Measurements from ENCODE around the gene ATR. TPM values are rescaled to one million over a fixed set of nuclear protein-coding genes. Genes with fewer than 3 reads are reported as not detected.
"Not testable (repeated sequence)": the region's sequence is repeated elsewhere in the genome, so short reads cannot be mapped to it uniquely, and the experiment has no call there.

Gene ATR
- polyA plus RNA-seq, 6 donors from 2014 or later, result 11.2 to 21.2 (median 16.9) TPM

DNA sequence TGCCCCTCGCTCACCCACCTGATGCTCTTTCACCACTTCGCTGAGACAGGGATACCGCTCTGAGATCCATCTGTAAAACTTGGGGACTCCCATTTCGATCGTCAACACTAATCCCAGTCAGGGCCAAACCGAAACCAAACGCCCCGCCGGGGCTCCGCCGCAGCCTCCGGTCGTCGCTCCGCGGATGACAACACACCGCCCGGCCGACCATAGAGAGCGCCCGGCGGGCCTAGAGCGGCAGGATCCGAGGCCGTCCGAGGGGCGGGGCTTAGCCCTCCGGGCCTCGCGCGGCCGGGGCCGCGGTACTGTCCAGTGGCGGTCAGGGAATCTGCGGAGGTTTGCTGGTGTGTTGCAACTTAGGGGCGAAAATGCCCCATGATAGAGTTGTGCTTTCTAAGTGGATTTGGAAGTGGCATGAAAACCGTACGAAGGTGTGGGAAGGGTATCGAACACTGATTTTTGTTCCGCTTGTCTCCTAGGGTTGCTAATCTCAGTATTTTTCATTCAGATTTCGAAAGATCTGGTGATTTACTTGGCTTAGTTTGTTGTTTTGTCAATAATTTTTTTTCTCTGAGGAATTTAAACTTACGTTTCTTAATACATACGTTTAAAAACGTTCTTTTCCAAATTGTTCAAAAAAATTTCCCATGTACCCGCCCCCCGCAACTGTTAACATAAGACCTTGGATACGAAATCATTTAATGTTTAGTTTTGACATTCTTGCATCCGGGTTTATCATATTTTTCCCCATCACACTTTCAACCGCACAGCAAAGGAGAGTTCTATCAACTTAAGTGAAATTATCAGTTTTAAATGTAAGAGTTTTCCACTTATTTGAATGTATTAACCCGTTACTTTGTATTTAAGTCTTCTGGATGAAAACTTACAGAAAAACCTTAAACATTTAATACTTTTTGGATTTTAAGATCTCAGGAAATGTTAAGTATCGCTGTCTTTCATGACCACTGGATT is 130.4 kb downstream of the ATR start, which contains the start of gene XRN1:
Gene XRN1 (minus strand): TSS at position 186 of the 972 bp plus-strand sequence. CDS start 93 bp downstream, at position 93.
- peaks cover 0 to 8% of the 10 kb centered on the region in 2 donors for H3K36me3 Mint-ChIP-seq
- ATAC-seq (ENCODE audit: low read depth in 2 of 2), result peak; percentile 95 to 96
- H3K4me1 Mint-ChIP-seq, result peaks cover 32 to 54% (median 35%) of the 10 kb centered on the region in 3 donors
- H3K9me3 Mint-ChIP-seq, result no peaks in the 10 kb centered on the region
- no peaks in the 10 kb centered on the region for H3K27me3 Mint-ChIP-seq
- H3K4me3 Mint-ChIP-seq, result peak within 1 kb of the TSS; percentile 95 to 99 (median 98)
- peak within 1 kb of the TSS; percentile 98 to 100 (median 100) for H3K27ac Mint-ChIP-seq
- peak; percentile 95 for DNase-seq

DNA sequence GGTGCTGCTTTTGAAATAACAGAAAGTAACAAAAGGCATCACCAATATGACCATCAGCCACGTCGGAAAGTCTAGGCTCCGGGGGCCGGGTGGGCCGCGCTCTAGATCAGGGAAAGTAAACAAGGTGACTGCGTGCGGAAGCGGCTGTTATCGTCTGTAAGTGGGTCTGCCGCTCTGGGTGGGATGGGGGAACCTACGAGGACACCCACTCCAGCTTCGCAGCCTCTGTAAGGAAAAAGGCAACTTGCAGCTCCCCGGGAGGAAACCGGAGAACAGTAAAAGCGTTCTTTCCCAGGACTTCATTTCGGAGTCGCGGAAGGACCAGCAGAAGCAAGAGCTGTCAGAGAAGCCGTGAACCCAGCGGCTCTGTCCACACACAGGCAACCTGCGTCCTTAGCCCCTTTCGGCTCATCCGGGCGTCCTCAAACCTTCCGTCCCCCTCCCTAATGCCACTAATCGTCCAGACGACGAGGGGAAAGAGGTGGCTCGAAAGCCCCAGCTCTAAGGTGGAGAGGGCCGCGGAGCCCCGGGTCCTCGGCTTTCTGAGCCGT is 131.2 kb downstream of the ATR start:
- ATAC-seq (ENCODE audit: low read depth in 2 of 2) (peak; percentile 34 to 44), DNase-seq (peak; percentile 38)
- Mint-ChIP-seq H3K4me1 (peaks cover 36 to 62% (median 40%) of the 10 kb centered on the region in 3 donors), H3K36me3 (peaks cover 0 to 8% of the 10 kb centered on the region in 2 donors), H3K27ac (peak overlapping the region; percentile 98 to 100 (median 100)), H3K4me3 (peak overlapping the region; percentile 95 to 99 (median 98)), H3K9me3 (peaks cover 0 to 2% (median 0%) of the 10 kb centered on the region in 7 donors), H3K27me3 (no peaks in the 10 kb centered on the region)

DNA sequence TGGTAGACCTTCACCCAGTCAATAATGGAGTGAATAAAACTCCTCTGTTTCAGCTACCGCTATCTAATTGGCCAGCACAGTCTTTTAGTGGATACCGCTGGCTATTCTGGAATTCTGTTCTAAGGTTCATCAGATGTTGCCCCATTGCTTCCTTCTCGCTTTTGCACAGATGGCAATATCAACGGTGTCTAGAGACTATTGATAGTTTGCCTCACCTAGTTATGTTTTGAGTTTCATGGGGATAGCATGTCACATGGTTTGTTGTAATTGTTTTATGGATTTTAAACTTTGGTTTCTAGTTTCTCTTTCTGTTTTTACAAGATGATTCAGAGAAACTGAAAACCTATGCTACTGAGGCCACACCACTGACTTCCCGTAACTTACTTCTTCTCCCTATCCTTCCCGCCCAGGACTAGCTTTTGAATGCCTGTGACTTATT is 132.7 kb downstream of the ATR start:
- no peak for DNase-seq
- peak overlapping the region; percentile 57 to 99 (median 98) for H3K4me3 Mint-ChIP-seq

DNA sequence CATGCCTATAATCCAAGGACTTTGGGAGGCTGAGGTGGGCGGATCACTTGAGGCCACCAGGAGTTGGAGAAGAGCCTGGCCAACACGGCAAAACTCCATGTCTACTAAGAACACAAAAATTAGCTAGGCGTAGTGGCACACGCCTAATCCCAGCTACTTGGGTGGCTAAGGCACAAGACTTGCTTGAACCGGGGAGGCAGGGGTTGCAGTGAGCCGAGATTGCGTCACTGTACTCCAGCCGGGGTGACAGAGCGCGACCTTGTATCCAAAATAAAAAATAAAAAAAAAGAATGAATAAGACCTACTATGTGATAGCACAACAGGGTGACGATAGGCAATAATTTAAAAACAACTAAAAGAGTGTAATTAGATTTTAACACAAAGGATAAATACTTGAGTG is 134.2 kb downstream of the ATR start:
- peaks cover 44 to 68% (median 50%) of the 10 kb centered on the region in 3 donors for H3K4me1 Mint-ChIP-seq
- no peak for ATAC-seq (ENCODE audit: low read depth in 2 of 2)
- H3K27me3 Mint-ChIP-seq, result no peaks in the 10 kb centered on the region
- DNase-seq, result no peak
- peaks cover 0 to 8% of the 10 kb centered on the region in 2 donors for H3K36me3 Mint-ChIP-seq
- no peak overlapping the region for H3K4me3 Mint-ChIP-seq
- H3K27ac Mint-ChIP-seq, result peak overlapping the region in 2 of 6 donors; percentile 11 to 60
- peaks cover 0 to 2% (median 0%) of the 10 kb centered on the region in 7 donors for H3K9me3 Mint-ChIP-seq

More for the DNA sequence above, 132.7 kb downstream of the ATR start:
- H3K9me3 Mint-ChIP-seq, result peaks cover 0 to 2% (median 0%) of the 10 kb centered on the region in 7 donors
- H3K27me3 Mint-ChIP-seq, result no peaks in the 10 kb centered on the region
- no peak for ATAC-seq (ENCODE audit: low read depth in 2 of 2)
- peaks cover 40 to 66% (median 46%) of the 10 kb centered on the region in 3 donors for H3K4me1 Mint-ChIP-seq
- H3K36me3 Mint-ChIP-seq, result peaks cover 0 to 8% of the 10 kb centered on the region in 2 donors
- peak overlapping the region in 5 of 6 donors; percentile 77 to 100 (median 88) for H3K27ac Mint-ChIP-seq

DNA sequence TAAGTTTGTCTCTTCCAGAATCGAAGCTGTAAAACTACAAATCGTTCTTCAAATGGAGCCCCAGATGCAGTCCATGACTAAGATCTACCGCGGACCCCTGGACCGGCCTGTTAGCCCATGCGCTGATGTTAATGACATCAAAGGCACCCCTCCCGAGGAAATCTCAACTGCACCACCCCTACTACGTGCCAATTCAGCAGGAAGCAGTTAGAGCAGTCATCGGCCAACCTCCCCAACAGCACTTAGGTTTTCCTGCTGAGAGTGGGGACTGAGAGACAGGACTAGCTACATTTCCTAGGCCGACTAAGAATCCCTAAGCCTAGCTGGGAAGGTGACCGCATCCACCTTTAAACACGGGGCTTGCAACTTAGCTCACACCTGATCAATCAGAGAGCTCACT is 135.5 kb downstream of the ATR start:
- not testable (repeated sequence) for ATAC-seq (ENCODE audit: low read depth in 2 of 2); DNase-seq; H3K9me3 Mint-ChIP-seq; H3K36me3 Mint-ChIP-seq; H3K27me3 Mint-ChIP-seq; H3K4me3 Mint-ChIP-seq
- peak overlapping the region in 2 of 6 donors; percentile 24 to 37 for H3K27ac Mint-ChIP-seq
- peaks cover 48 to 72% (median 63%) of the 10 kb centered on the region in 3 donors for H3K4me1 Mint-ChIP-seq

DNA sequence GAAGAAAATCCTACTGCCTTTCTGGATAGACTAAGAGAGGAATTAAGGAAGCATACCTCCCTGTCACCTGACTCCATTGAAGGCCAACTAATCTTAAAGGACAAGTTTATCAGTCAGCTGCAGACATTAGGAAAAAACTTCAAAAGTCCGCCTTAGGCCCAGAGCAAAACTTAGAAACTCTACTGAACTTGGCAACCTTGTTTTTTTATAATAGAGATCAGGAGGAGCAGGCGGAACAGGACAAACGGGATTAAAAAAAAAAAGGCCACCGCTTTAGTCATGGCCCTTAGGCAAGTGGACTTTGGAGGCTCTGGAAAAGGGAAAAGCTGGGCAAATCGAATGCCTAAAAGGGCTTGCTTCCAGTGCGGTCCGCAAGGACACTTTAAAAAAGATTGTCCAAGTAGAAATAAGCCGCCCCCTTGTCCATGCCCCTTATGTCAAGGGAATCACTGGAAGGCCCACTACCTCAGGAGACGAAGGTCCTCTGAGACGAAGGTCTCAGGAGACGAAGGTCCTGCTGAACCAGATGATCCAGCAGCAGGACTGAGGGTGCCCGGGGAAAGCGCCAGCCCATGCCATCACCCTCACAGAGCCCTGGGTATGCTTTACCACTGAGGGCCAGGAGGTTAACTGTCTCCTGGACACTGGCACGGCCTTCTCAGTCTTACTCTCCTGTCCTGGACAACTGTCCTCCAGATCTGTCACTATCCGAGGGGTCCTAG is 138.9 kb downstream of the ATR start:
- not testable (repeated sequence) for H3K27me3 Mint-ChIP-seq; H3K9me3 Mint-ChIP-seq; ATAC-seq (ENCODE audit: low read depth in 2 of 2); DNase-seq; H3K4me3 Mint-ChIP-seq; H3K36me3 Mint-ChIP-seq
- H3K4me1 Mint-ChIP-seq, result peaks cover 39 to 53% (median 49%) of the 10 kb centered on the region in 3 donors
- peak overlapping the region in 1 of 6 donors; percentile 21 for H3K27ac Mint-ChIP-seq

DNA sequence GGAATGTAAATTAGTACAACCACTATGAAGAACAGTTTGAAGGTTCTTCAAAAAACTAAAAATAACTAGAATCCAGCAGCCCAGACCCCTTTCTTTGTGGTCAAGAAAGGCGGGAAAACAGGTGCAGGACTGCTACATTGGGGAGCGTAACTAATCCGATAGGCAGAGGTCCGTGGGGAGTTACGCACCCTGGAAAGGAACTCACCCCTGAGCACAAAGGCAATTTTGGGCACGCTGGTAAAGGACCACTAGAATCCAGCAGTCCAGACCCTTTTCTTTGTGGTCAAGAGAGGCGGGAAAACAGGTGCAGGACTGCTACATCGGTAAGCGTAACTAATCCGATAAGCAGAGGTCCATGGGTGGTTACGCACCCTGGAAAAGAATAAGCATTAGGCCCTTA is 140.4 kb downstream of the ATR start:
- H3K27me3 Mint-ChIP-seq; H3K36me3 Mint-ChIP-seq; DNase-seq; H3K4me3 Mint-ChIP-seq; ATAC-seq (ENCODE audit: low read depth in 2 of 2); H3K9me3 Mint-ChIP-seq: not testable (repeated sequence)
- Mint-ChIP-seq H3K4me1 (peaks cover 32 to 39% (median 37%) of the 10 kb centered on the region in 3 donors), H3K27ac (peak overlapping the region in 1 of 6 donors; percentile 87)

DNA sequence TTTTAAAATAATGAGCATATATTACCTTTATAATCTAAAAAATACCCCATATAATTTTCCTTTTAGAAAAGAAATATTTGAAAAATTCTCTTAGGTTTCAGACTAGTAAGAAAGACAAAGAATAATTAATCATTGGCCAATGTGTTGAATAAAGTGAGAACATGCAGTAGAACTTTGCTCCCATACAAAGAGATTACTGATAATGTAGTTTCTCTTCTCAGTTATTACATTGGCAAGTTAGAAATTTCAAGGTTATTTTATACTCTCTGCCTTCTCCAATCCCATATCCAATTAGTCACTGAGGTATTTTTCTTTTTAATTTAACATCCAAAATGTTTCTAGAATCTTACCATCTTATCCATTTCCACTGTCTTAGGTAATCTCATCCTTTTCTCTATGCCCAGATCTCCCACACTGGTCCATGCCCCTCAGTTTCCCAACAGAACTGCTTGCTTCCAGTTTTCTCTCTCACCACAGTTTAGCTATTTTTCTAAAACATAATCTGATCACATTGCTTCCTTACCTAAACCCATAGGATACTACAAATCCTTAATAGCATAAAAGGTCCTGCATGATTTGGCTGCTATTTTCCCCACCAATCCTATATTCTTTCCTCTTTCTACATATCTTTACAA is 141.5 kb downstream of the ATR start:
- no peaks in the 10 kb centered on the region for H3K36me3 Mint-ChIP-seq
- no peaks in the 10 kb centered on the region for H3K27me3 Mint-ChIP-seq
- no peak overlapping the region for H3K4me3 Mint-ChIP-seq
- peaks cover 27 to 34% (median 28%) of the 10 kb centered on the region in 3 donors for H3K4me1 Mint-ChIP-seq
- H3K27ac Mint-ChIP-seq, result peak overlapping the region in 3 of 6 donors; percentile 4 to 78 (median 35)
- no peak for ATAC-seq (ENCODE audit: low read depth in 2 of 2)
- no peak for DNase-seq
- H3K9me3 Mint-ChIP-seq, result peaks cover 0 to 1% (median 0%) of the 10 kb centered on the region in 7 donors

DNA sequence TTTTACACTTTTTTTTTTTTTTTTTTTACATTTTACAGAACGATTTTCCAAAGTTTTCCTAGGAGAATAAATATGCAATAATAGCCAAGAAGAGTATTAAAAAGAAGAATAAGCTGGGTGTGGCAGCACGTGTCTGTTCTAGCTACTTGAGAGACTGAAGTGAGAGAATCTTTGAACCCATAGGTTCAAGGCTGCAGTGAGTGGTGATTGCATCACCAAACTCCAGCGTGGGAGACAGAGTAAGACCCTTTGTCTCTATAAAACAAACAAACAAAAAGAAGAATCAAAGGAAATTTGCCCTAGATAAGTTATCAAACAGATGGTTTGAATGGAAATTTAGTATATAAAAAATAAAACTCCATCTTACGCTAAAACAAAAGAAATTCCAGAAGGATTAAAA is 144.0 kb downstream of the ATR start:
- Mint-ChIP-seq H3K4me3 (no peak overlapping the region), H3K9me3 (peaks cover 0 to 1% (median 0%) of the 10 kb centered on the region in 7 donors), H3K36me3 (peaks cover 11 to 17% of the 10 kb centered on the region in 2 donors), H3K4me1 (peaks cover 22 to 25% (median 25%) of the 10 kb centered on the region in 3 donors), H3K27me3 (no peaks in the 10 kb centered on the region), H3K27ac (no peak overlapping the region)
- no peak for ATAC-seq (ENCODE audit: low read depth in 2 of 2)
- no peak for DNase-seq

DNA sequence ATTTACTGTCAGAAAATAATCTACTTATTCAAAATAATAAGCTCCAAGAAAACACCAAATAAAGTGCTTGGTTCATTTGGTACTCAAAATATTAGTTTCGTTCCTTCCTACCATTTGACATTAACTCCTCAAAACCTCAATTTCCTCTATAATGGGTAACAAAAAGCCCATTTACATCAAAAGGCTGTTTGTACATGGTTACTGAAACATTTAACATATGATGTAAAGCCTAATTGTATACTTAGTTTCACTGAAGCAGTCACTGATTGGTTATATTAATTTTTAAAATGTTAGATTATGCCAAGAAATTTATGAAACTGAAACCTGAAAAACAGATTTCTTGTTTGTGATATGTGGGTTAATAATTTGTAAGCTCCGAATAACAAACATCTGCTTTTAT is 145.4 kb downstream of the ATR start:
- peaks cover 0 to 1% (median 0%) of the 10 kb centered on the region in 7 donors for H3K9me3 Mint-ChIP-seq
- ATAC-seq (ENCODE audit: low read depth in 2 of 2) (no peak), DNase-seq (no peak)
- no peak overlapping the region for H3K27ac Mint-ChIP-seq
- no peak overlapping the region for H3K4me3 Mint-ChIP-seq
- no peaks in the 10 kb centered on the region for H3K27me3 Mint-ChIP-seq
- peaks cover 11 to 17% (median 14%) of the 10 kb centered on the region in 3 donors for H3K4me1 Mint-ChIP-seq
- H3K36me3 Mint-ChIP-seq, result peaks cover 20 to 28% of the 10 kb centered on the region in 2 donors

DNA sequence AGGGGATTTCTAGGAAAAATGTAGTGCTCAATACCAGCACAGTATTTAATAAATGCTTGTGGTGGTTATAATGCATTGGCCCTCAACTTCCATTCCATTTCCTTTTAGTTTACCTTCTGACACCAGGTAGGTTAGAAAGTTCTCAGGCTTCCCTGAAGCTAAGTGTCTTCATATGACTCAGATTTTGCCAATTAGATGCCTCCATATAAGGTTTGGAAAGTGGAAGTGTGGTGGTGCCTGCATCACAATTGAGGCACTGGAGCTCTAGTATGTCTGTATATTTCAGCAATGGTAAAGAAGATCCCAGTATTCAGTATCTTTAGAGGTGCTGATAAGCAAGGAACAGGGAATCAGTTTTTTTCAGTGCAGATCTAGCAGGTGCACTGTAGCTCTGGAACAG is 149.0 kb downstream of the ATR start:
- DNase-seq (no peak), ATAC-seq (ENCODE audit: low read depth in 2 of 2) (no peak)
- H3K27me3 Mint-ChIP-seq, result no peaks in the 10 kb centered on the region
- H3K27ac Mint-ChIP-seq, result peak overlapping the region in 1 of 6 donors; percentile 21
- H3K4me3 Mint-ChIP-seq, result no peak overlapping the region
- no peaks in the 10 kb centered on the region for H3K9me3 Mint-ChIP-seq
- peaks cover 0 to 6% (median 2%) of the 10 kb centered on the region in 3 donors for H3K4me1 Mint-ChIP-seq
- peaks cover 24 to 28% of the 10 kb centered on the region in 2 donors for H3K36me3 Mint-ChIP-seq

DNA sequence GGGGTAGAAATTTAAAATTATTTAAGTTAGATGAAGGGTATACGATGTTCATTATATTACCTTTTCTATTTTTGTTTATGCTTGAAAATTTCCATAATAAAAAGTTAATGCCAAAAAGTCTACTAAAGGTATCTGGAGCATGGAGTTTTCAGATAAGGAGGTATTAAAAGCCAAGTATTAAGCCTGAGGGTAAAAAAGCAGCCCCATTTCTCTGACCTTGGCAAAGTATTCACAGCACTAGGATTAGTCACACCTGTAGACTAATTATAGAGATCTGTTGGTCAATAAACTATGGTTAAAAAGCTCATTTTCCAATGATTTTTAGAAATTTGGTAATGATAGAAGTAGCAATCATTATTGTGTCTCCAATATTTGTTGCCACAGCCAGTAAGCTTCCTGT is 153.8 kb downstream of the ATR start:
- Mint-ChIP-seq H3K4me3 (no peak overlapping the region), H3K27ac (no peak overlapping the region), H3K36me3 (peaks cover 13 to 28% of the 10 kb centered on the region in 2 donors), H3K9me3 (no peaks in the 10 kb centered on the region), H3K27me3 (no peaks in the 10 kb centered on the region), H3K4me1 (peaks cover 0 to 6% (median 0%) of the 10 kb centered on the region in 3 donors)
- DNase-seq, result no peak
- ATAC-seq (ENCODE audit: low read depth in 2 of 2), result no peak

All from naive B cell (primary cell).